Panc1 (cell line): ENCODE measurements around the gene FHIT. TPM values are rescaled to one million over a fixed set of nuclear protein-coding genes. Genes with fewer than 3 reads are reported as not detected.

Experiments used
- ATAC-seq: fragments of 200-7000 bp; cut with Tn5 transposase; 2 replicates; pipeline ENCODE4 v1.9.1; 2020; ENCODE audit warnings: mild to moderate bottlenecking, moderate library complexity
- BruUV-seq: library from RNA; stranded (reverse); fragments of 400-500 nt; replicated peaks from 2 replicates; lab custom pipeline; 2021; lab: Mats Ljungman, UMichigan
- CTCF ChIA-PET: fragments of 300-600 bp; sonication (Branson Sonifier 250); formaldehyde crosslinking; loops from one replicate; lab custom pipeline; 2022; ENCODE audit warnings: antibody characterized with exemption; lab: Charles Lee
- POLR2A ChIA-PET: fragments of 300-600 bp; sonication (Branson Sonifier 250); formaldehyde crosslinking; loops from one replicate; lab custom pipeline; 2022; ENCODE audit warnings: antibody characterized with exemption; lab: Charles Lee
- DNase-seq: peaks from one replicate; pipeline ENCODE4 v3.0.0-alpha.2; 2010; ENCODE audit warnings: low read depth, low spot score
- H3K27ac ChIP-seq: 2 replicates; pipeline ENCODE4 v1.5.1; 2011; ENCODE audit warnings: mild to moderate bottlenecking, low read length, inconsistent platforms
- H3K27me3 ChIP-seq: fragments of 200-500 bp; sonication (Bioruptor generic); 2 replicates; pipeline ENCODE4 v1.6.0; 2014; ENCODE audit warnings: low read length, inconsistent platforms; ENCODE audit not compliant: control insufficient read depth, insufficient read depth
- H3K36me3 ChIP-seq: fragments of 200-500 bp; sonication (Bioruptor generic); 2 replicates; pipeline ENCODE4 v1.5.1; 2014; ENCODE audit warnings: inconsistent platforms, mild to moderate bottlenecking, low read length, moderate library complexity; ENCODE audit not compliant: control insufficient read depth, insufficient read depth
- H3K4me1 ChIP-seq: 2 replicates; pipeline ENCODE4 v1.5.1; 2011; ENCODE audit warnings: inconsistent platforms, mild to moderate bottlenecking, low read length, moderate library complexity; ENCODE audit not compliant: control insufficient read depth, insufficient read depth
- H3K4me3 ChIP-seq, 2 experiments: 2 replicates each; pipeline ENCODE4 v1.5.1; 2011 to 2012; ENCODE audit warnings: low read depth in 2 of 2, low read length in 2 of 2, mild to moderate bottlenecking in 2 of 2, inconsistent platforms in 1 of 2, moderate library complexity in 1 of 2
- H3K9me3 ChIP-seq: fragments of 200-500 bp; sonication (Bioruptor generic); 2 replicates; pipeline ENCODE4 v1.5.1; 2014; ENCODE audit warnings: low read depth, mild to moderate bottlenecking, inconsistent platforms, low read length, moderate library complexity; ENCODE audit not compliant: control insufficient read depth, insufficient read depth
- POLR2AphosphoS5 ChIP-seq: IDR thresholded peaks from 2 replicates; pipeline ENCODE4 v1.6.1; 2012; ENCODE audit warnings: mild to moderate bottlenecking, low read depth, low read length, moderate library complexity
- SIN3A ChIP-seq: IDR thresholded peaks from 2 replicates; pipeline ENCODE4 v1.6.1; 2012; ENCODE audit warnings: low read depth, mild to moderate bottlenecking, low read length, moderate library complexity, borderline replicate concordance; ENCODE audit not compliant: insufficient read depth
- TCF7L2 ChIP-seq: IDR thresholded peaks from 2 replicates; pipeline ENCODE4 v1.6.1; 2011; ENCODE audit warnings: mild to moderate bottlenecking, low read depth, low read length, inconsistent platforms
- in situ Hi-C: cut with HindIII; loops from 2 replicates; pipeline ENCODE4 v1.10.0; 2016; ENCODE audit warnings: low sequenced_read_pairs, low pct_unique_long_range_greater_than_20kb
- intact Hi-C: fragments of 100-400 bp; cut with micrococcal nuclease; formaldehyde crosslinking; loops from one replicate; pipeline ENCODE4 v1.10.0; 2022; ENCODE audit not compliant: unreplicated experiment
- total RNA-seq: library from RNA; stranded (reverse); gene quantifications from one replicate; pipeline ENCODE4 v1.2.1, GENCODE V29; 2021; ENCODE audit not compliant: unreplicated experiment
- TF ChIP-seq, protein P1 (sequence below), 2 experiments: IDR thresholded peaks; 2 replicates each; pipeline ENCODE4 v1.6.1; 2011 to 2012; ENCODE audit warnings: low read depth in 2 of 2, control low read depth in 1 of 2, low read length in 1 of 2, mild to moderate bottlenecking in 1 of 2, moderate library complexity in 1 of 2; ENCODE audit not compliant: insufficient read depth in 1 of 2
- TF ChIP-seq, protein P2 (sequence below): fragments of 450-650 bp; IDR thresholded peaks from 2 replicates; pipeline ENCODE4 v1.5.1; 2017; ENCODE audit warnings: mild to moderate bottlenecking

FHIT gene
- total RNA-seq, 1 experiment from 2014 or later = 2.2 TPM

DNA sequence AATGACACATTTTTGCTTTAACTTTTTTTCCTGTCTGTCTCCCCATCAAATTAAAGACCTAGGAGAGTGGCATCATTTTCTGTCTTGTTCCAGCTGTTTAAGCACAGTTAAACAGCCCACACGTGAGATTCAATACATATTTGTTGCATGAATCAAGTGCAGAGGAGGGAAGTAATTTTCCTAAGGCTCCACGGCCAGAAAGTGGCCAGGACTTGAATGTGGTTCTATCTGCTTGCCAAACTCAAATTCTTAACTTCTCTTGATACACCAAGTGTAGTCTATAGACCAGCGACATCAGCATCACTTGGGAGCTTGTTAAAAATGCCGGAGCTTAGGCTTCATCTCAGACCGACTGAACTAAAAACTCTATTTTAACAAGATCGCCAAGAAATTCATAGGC is 1476.6 kb downstream of the FHIT start:
- Histone ChIP-seq H3K4me3 (no peak overlapping the region), H3K4me1 (no peaks in the 10 kb centered on the region), H3K27me3 (no peaks in the 10 kb centered on the region), H3K9me3 (no peaks in the 10 kb centered on the region), H3K36me3 (no peaks in the 10 kb centered on the region), H3K27ac (no peak overlapping the region)
- in situ Hi-C loops = no loop called here
- DNase-seq (no peak), ATAC-seq (no peak)
- intact Hi-C loops = no loop called here
- TF ChIP-seq, protein P1, sequence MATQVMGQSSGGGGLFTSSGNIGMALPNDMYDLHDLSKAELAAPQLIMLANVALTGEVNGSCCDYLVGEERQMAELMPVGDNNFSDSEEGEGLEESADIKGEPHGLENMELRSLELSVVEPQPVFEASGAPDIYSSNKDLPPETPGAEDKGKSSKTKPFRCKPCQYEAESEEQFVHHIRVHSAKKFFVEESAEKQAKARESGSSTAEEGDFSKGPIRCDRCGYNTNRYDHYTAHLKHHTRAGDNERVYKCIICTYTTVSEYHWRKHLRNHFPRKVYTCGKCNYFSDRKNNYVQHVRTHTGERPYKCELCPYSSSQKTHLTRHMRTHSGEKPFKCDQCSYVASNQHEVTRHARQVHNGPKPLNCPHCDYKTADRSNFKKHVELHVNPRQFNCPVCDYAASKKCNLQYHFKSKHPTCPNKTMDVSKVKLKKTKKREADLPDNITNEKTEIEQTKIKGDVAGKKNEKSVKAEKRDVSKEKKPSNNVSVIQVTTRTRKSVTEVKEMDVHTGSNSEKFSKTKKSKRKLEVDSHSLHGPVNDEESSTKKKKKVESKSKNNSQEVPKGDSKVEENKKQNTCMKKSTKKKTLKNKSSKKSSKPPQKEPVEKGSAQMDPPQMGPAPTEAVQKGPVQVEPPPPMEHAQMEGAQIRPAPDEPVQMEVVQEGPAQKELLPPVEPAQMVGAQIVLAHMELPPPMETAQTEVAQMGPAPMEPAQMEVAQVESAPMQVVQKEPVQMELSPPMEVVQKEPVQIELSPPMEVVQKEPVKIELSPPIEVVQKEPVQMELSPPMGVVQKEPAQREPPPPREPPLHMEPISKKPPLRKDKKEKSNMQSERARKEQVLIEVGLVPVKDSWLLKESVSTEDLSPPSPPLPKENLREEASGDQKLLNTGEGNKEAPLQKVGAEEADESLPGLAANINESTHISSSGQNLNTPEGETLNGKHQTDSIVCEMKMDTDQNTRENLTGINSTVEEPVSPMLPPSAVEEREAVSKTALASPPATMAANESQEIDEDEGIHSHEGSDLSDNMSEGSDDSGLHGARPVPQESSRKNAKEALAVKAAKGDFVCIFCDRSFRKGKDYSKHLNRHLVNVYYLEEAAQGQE (IDR thresholded peaks at IDR 0.05; ENCODE audit: insufficient read depth in 1 of 2, low read depth in 2 of 2, low read length in 1 of 2) = no peak
- TF ChIP-seq, protein P2, sequence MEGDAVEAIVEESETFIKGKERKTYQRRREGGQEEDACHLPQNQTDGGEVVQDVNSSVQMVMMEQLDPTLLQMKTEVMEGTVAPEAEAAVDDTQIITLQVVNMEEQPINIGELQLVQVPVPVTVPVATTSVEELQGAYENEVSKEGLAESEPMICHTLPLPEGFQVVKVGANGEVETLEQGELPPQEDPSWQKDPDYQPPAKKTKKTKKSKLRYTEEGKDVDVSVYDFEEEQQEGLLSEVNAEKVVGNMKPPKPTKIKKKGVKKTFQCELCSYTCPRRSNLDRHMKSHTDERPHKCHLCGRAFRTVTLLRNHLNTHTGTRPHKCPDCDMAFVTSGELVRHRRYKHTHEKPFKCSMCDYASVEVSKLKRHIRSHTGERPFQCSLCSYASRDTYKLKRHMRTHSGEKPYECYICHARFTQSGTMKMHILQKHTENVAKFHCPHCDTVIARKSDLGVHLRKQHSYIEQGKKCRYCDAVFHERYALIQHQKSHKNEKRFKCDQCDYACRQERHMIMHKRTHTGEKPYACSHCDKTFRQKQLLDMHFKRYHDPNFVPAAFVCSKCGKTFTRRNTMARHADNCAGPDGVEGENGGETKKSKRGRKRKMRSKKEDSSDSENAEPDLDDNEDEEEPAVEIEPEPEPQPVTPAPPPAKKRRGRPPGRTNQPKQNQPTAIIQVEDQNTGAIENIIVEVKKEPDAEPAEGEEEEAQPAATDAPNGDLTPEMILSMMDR = no peak
- TF ChIP-seq POLR2AphosphoS5 = no peak
- no peak for TF ChIP-seq TCF7L2
- no peak for TF ChIP-seq SIN3A
- ChIA-PET CTCF (no interaction called here), POLR2A (no interaction called here)
- BruUV-seq = no TSS peak

DNA sequence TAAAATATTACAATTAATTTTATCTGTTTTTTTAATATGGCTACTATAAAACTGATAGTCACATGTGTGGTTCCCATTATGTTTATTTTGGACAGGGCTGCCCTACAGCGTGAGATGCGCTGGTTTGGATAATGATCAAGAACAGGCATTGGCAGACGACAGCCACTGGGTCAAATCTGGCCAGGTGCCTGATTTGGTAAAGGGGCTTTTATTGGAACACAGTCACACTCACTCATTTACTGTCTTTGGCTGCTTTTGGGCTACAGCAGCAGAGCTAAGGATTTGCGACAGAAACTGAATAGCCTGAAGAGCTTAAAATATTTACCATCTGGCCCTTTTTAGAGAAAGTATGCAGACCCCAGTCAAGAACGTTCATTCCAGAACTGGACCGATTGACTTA is 1477.3 kb downstream of the FHIT start:
- POLR2A ChIA-PET = no interaction called here
- no peaks in the 10 kb centered on the region for H3K9me3 ChIP-seq
- no peaks in the 10 kb centered on the region for H3K27me3 ChIP-seq
- intact Hi-C loops (no loop called here), in situ Hi-C loops (no loop called here)
- ATAC-seq (no peak), DNase-seq (no peak)
- no peak overlapping the region for H3K4me3 ChIP-seq
- no TSS peak for BruUV-seq
- no peaks in the 10 kb centered on the region for H3K36me3 ChIP-seq
- CTCF ChIA-PET = no interaction called here
- H3K4me1 ChIP-seq = no peaks in the 10 kb centered on the region
- TF ChIP-seq TCF7L2 (no peak), SIN3A (no peak), POLR2AphosphoS5 (no peak)
- TF ChIP-seq, protein P2 = no peak
- TF ChIP-seq, protein P1 (IDR thresholded peaks at IDR 0.05; ENCODE audit: insufficient read depth in 1 of 2, low read depth in 2 of 2, low read length in 1 of 2) = no peak
- no peak overlapping the region for H3K27ac ChIP-seq
